ENCODE results near the gene CNTN2.

GRCh38 chr1:205053296-205053695 is 10.3 kb downstream of the CNTN2 start:
- TF ChIP-seq CTCF (IDR thresholded peaks at IDR 0.05) (no peak), POLR2AphosphoS5 (IDR thresholded peaks at IDR 0.05; ENCODE audit: low read depth, low read length) (no peak), TCF7L2 (IDR thresholded peaks at IDR 0.05; ENCODE audit: low read depth, low read length) (no peak)
- TF ChIP-seq, protein P1, sequence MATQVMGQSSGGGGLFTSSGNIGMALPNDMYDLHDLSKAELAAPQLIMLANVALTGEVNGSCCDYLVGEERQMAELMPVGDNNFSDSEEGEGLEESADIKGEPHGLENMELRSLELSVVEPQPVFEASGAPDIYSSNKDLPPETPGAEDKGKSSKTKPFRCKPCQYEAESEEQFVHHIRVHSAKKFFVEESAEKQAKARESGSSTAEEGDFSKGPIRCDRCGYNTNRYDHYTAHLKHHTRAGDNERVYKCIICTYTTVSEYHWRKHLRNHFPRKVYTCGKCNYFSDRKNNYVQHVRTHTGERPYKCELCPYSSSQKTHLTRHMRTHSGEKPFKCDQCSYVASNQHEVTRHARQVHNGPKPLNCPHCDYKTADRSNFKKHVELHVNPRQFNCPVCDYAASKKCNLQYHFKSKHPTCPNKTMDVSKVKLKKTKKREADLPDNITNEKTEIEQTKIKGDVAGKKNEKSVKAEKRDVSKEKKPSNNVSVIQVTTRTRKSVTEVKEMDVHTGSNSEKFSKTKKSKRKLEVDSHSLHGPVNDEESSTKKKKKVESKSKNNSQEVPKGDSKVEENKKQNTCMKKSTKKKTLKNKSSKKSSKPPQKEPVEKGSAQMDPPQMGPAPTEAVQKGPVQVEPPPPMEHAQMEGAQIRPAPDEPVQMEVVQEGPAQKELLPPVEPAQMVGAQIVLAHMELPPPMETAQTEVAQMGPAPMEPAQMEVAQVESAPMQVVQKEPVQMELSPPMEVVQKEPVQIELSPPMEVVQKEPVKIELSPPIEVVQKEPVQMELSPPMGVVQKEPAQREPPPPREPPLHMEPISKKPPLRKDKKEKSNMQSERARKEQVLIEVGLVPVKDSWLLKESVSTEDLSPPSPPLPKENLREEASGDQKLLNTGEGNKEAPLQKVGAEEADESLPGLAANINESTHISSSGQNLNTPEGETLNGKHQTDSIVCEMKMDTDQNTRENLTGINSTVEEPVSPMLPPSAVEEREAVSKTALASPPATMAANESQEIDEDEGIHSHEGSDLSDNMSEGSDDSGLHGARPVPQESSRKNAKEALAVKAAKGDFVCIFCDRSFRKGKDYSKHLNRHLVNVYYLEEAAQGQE (IDR thresholded peaks at IDR 0.05; ENCODE audit: insufficient read depth in 1 of 2, low read depth in 2 of 2, low read length in 1 of 2): no peak

Measured in Panc1 (cell line).